Esophagus squamous epithelium (tissue), 5 donors: ENCODE data around the gene PRMT2. TPM values are rescaled to one million over a fixed set of nuclear protein-coding genes. Genes with fewer than 3 reads are reported as not detected.

ENCODE experiments used
- DNase-seq: peaks from one replicate; lab custom pipeline; 2025; lab: John Stamatoyannopoulos, UW
- H3K27ac ChIP-seq, 4 donors: fragments of 200-600 bp; sonication (generic); one replicate each; pipeline ENCODE4 v1.5.1; 2016 to 2019; ENCODE audit warnings: mild to moderate bottlenecking in 1 of 4
- H3K27me3 ChIP-seq, 4 donors: fragments of 200-600 bp; sonication (generic); 1 replicate in 3 of 4; 2 replicates in 1 of 4; pipeline versions ENCODE4 v1.5.1 to v1.6.0; 2017 to 2021; ENCODE audit warnings: antibody characterized with exemption in 1 of 4
- H3K36me3 ChIP-seq, 3 donors: fragments of 200-600 bp; sonication (generic); one replicate each; pipeline ENCODE4 v1.5.1; 2016 to 2019
- H3K4me1 ChIP-seq, 3 donors: fragments of 200-600 bp; sonication (generic); one replicate each; pipeline ENCODE4 v1.5.1; 2017 to 2019
- H3K4me3 ChIP-seq, 4 donors: fragments of 200-600 bp; sonication (generic); 1 replicate in 3 of 4; 2 replicates in 1 of 4; pipeline ENCODE4 v1.5.1; 2016 to 2019; ENCODE audit warnings: mild to moderate bottlenecking in 2 of 4, moderate library complexity in 1 of 4
- H3K9me3 ChIP-seq, 3 donors: fragments of 200-600 bp; sonication (generic); one replicate each; pipeline ENCODE4 v1.5.1; 2016 to 2019
- CTCF ChIP-seq, 6 experiments: fragments of 450-650 bp in 4 of 6; fragments of 200-600 bp in 2 of 6; sonication (generic) in 2 of 6; IDR thresholded peaks; one replicate each; pipeline ENCODE4 v1.5.1; 2016 to 2019; ENCODE audit warnings: antibody characterized with exemption in 6 of 6, mild to moderate bottlenecking in 4 of 6, moderate library complexity in 4 of 6
- POLR2A ChIP-seq, 4 donors: fragments of 450-650 bp; IDR thresholded peaks; one replicate each; pipeline ENCODE4 v1.6.1; 2017; ENCODE audit warnings: antibody characterized with exemption in 4 of 4, mild to moderate bottlenecking in 4 of 4, moderate library complexity in 3 of 4
- WGBS, 2 donors: methylation state at CpG; one replicate each; pipeline ENCODE4 v1.1.5; 2018; 5-methylcytosine and 5-hydroxymethylcytosine counted together
- intact Hi-C: fragments of 100-400 bp; cut with DNase I; formaldehyde crosslinking; loops from one replicate; pipeline ENCODE4 v1.15.0; 2022
- total RNA-seq, 4 donors: library from RNA; depleted of rRNA; stranded (reverse); fragments of >200 nt; gene quantifications; one replicate each; pipeline ENCODE4 v1.1.0, GENCODE V29; 2016
- donor health status: DM: yes; HTN: yes; CAD: no.

The PRMT2 gene
- total RNA-seq, 4 donors from 2014 or later = 72.3 to 125 (median 101) TPM

DNA sequence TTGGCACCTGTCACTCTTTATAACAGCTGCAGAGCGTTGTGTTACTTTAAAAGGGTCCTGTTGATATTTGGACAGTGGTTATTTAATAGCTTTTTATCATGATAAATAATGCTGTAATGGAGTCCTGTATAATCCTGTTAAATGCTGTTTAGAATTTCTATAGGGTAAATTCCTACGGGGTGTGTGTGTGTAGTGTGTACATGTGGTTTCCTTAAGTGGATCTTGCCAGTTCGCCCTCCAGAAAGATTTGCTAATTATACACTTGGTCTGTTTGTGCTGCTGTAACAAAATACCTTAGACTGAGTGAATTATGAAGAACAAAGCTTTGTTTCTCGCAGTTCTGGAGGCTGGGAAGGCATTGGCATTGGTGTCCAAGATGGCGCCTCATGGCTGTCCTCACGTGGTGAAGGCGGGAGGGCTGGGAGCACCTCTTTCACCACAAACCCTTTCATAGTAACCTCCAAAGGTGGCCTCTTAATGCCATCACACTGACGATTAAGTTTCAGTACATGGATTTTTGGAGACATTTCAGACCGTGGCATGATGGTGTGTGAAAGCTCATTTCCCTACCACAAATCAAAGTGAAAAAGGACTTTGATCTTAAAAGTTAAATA lies 11.2 kb downstream of the PRMT2 start:
- peaks cover 26 to 100% (median 45%) of the 10 kb centered on the region in 3 donors for H3K36me3 ChIP-seq

GRCh38 chr21:46648539-46648938 lies 13.1 kb downstream of the PRMT2 start:
- peaks cover 29 to 100% (median 50%) of the 10 kb centered on the region in 3 donors for H3K36me3 ChIP-seq
- TF ChIP-seq POLR2A (IDR thresholded peaks at IDR 0.05) (no peak), CTCF (IDR thresholded peaks at IDR 0.05) (no peak)
- no peaks in the 10 kb centered on the region for H3K27me3 ChIP-seq
- no peak overlapping the region for H3K27ac ChIP-seq
- H3K4me1 ChIP-seq = no peaks in the 10 kb centered on the region
- DNase-seq = no peak
- H3K4me3 ChIP-seq = no peak overlapping the region
- intact Hi-C loops = no loop called here
- H3K9me3 ChIP-seq = no peaks in the 10 kb centered on the region
- 92 to 96% methylated on average over 16 to 27 of the region's 27 CpGs for WGBS, 2 donors

More for the DNA sequence above, 11.2 kb downstream of the PRMT2 start:
- 88 to 96% methylated on average over 9 of the region's 9 CpGs for WGBS, 2 donors
- peaks cover 0 to 5% (median 0%) of the 10 kb centered on the region in 3 donors for H3K4me1 ChIP-seq
- no peaks in the 10 kb centered on the region for H3K27me3 ChIP-seq
- TF ChIP-seq CTCF (IDR thresholded peaks at IDR 0.05) (no peak), POLR2A (IDR thresholded peaks at IDR 0.05) (no peak)
- H3K4me3 ChIP-seq = no peak overlapping the region
- H3K27ac ChIP-seq = no peak overlapping the region
- DNase-seq = no peak
- intact Hi-C loops = no loop called here
- H3K9me3 ChIP-seq = no peaks in the 10 kb centered on the region

- Histone ChIP-seq H3K27me3 (no peaks in the 10 kb centered on the region), H3K9me3 (peaks cover 0 to 1% (median 0%) of the 10 kb centered on the region in 3 donors), H3K4me3 (no peak overlapping the region), H3K36me3 (peaks cover 29 to 100% (median 46%) of the 10 kb centered on the region in 3 donors), H3K27ac (no peak overlapping the region), H3K4me1 (no peaks in the 10 kb centered on the region)
- intact Hi-C loops = no loop called here
- 89 to 95% methylated on average over 8 to 12 of the region's 19 CpGs for WGBS, 2 donors
- TF ChIP-seq CTCF (IDR thresholded peaks at IDR 0.05) (no peak), POLR2A (IDR thresholded peaks at IDR 0.05) (no peak)
- no peak for DNase-seq
Observed at GRCh38 chr21:46649356-46649755, 13.9 kb downstream of the PRMT2 start.

DNA sequence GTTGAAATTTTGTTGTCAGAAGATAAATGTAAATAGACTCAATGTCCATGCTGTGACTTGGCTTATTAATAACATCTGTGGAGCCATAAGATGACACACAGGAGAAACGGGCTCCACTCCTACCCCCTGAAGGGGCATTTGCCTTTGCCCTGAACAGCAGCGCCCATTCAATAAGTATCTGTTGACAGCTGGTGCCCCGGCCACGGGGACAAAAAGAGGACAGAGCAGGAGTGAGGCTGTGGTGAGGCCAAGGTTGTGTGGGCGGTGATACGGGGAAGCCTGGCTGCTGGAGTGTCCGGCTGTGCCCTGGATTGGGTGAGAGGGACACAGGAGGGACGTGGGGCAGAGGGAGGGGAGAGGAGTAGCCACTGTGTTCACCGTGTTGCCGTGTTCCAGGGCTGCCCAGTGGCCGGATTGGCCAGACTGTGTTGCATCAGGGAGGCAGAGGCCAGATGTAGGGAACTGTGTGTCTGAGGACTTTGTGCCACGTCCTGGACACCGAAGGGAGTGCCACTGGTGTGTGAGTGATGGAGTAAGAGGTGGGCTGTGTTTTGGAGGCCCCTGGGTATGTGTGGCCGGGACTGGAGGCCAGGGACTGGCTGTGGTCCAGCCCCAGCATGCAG lies 15.1 kb downstream of the PRMT2 start:
- H3K27me3 ChIP-seq = no peaks in the 10 kb centered on the region
- 91% methylated on average over 8 to 9 of the region's 14 CpGs for WGBS, 2 donors
- no peak for DNase-seq
- intact Hi-C loops = no loop called here
- H3K36me3 ChIP-seq = peaks cover 29 to 100% (median 41%) of the 10 kb centered on the region in 3 donors
- H3K27ac ChIP-seq = no peak overlapping the region
- no peaks in the 10 kb centered on the region for H3K4me1 ChIP-seq
- no peak for TF ChIP-seq CTCF (IDR thresholded peaks at IDR 0.05)
- no peak for TF ChIP-seq POLR2A (IDR thresholded peaks at IDR 0.05)
- H3K4me3 ChIP-seq = no peak overlapping the region
- H3K9me3 ChIP-seq = peaks cover 0 to 14% (median 0%) of the 10 kb centered on the region in 3 donors

DNA sequence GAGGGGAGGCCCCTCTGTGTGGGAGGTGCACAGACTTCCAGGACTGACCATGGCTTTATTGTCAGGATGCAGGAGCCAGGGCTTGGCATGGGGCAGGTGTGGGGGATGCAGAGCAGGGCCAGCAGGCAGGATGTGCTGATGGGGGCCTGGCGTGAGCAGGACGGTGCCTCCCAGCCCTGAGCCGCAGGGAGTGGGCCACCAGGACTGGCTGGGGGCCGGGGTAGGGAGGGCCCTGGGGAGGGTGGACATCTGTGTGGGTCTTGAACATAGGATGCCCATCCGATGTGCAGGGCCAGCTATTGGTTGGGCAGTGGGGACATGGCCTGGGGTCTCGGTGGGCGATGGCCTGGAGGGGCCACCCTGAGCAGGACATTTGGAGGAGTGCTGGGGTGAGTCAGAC lies 15.6 kb downstream of the PRMT2 start:
- no peaks in the 10 kb centered on the region for H3K4me1 ChIP-seq
- H3K36me3 ChIP-seq = peaks cover 29 to 100% (median 41%) of the 10 kb centered on the region in 3 donors
- peaks cover 0 to 19% (median 0%) of the 10 kb centered on the region in 3 donors for H3K9me3 ChIP-seq
- TF ChIP-seq CTCF (IDR thresholded peaks at IDR 0.05) (no peak), POLR2A (IDR thresholded peaks at IDR 0.05) (no peak)
- no peak for DNase-seq
- no peak overlapping the region for H3K27ac ChIP-seq
- no peaks in the 10 kb centered on the region for H3K27me3 ChIP-seq
- WGBS, 2 donors = 95% methylated on average over 3 of the region's 7 CpGs; no CpG with 5 or more reads in 1 of the 2 donors
- no peak overlapping the region for H3K4me3 ChIP-seq
- intact Hi-C loops = no loop called here
